ENCODE data around the gene LINC00237.

LINC00237 gene

GRCh38 chr20:21106171-21107017, at the start of gene LINC00237:
TSS of gene LINC00237 (minus strand) at chr20:21106358.
- DNase-seq = no peak

GRCh38 chr20:21155268-21155667, 49.1 kb upstream of the LINC00237 start:
- DNase-seq = no peak

- DNase-seq = no peak
Measured at GRCh38 chr20:21154692-21155091, 48.5 kb upstream of the LINC00237 start.

- DNase-seq = no peak
Measured at GRCh38 chr20:21151791-21152190, 45.6 kb upstream of the LINC00237 start.

- no peak for DNase-seq
Measured at GRCh38 chr20:21149344-21149743, 43.2 kb upstream of the LINC00237 start.

- DNase-seq = no peak
Measured at GRCh38 chr20:21147593-21147992, 41.4 kb upstream of the LINC00237 start.

GRCh38 chr20:21146215-21146614, 40.1 kb upstream of the LINC00237 start:
- no peak for DNase-seq

- DNase-seq = no peak
Measured at GRCh38 chr20:21145424-21145823, 39.3 kb upstream of the LINC00237 start.

- DNase-seq = no peak
Measured at GRCh38 chr20:21143194-21143890, 37.2 kb upstream of the LINC00237 start.

GRCh38 chr20:21141825-21142224, 35.7 kb upstream of the LINC00237 start:
- no peak for DNase-seq

GRCh38 chr20:21139881-21140566, 33.9 kb upstream of the LINC00237 start:
- no peak for DNase-seq

GRCh38 chr20:21137078-21137477, 30.9 kb upstream of the LINC00237 start:
- no peak for DNase-seq

GRCh38 chr20:21136015-21136732, 30.0 kb upstream of the LINC00237 start:
- DNase-seq = no peak

- no peak for DNase-seq
Measured at GRCh38 chr20:21134883-21135493, 28.8 kb upstream of the LINC00237 start.

GRCh38 chr20:21133917-21134622, 27.9 kb upstream of the LINC00237 start:
- no peak for DNase-seq

GRCh38 chr20:21133404-21133803, 27.2 kb upstream of the LINC00237 start:
- DNase-seq = no peak

GRCh38 chr20:21129861-21130260, 23.7 kb upstream of the LINC00237 start:
- DNase-seq = no peak

GRCh38 chr20:21127201-21127981, 21.2 kb upstream of the LINC00237 start:
- DNase-seq = no peak

- DNase-seq = no peak
Measured at GRCh38 chr20:21126581-21126870, 20.4 kb upstream of the LINC00237 start.

GRCh38 chr20:21125849-21126580, 19.9 kb upstream of the LINC00237 start, which contains the start of gene KIZ:
TSS of gene KIZ (plus strand) at chr20:21126082. CDS start at chr20:21126116, 34 bp downstream.
- peak; percentile 96 for DNase-seq
